Measurements from ENCODE around the gene PECR. TPM values are rescaled to one million over a fixed set of nuclear protein-coding genes. Genes with fewer than 3 reads are reported as not detected.

The PECR gene
- total and polyA plus RNA-seq, 12 donors: 5.3 to 22.2 (median 10.7) TPM

DNA sequence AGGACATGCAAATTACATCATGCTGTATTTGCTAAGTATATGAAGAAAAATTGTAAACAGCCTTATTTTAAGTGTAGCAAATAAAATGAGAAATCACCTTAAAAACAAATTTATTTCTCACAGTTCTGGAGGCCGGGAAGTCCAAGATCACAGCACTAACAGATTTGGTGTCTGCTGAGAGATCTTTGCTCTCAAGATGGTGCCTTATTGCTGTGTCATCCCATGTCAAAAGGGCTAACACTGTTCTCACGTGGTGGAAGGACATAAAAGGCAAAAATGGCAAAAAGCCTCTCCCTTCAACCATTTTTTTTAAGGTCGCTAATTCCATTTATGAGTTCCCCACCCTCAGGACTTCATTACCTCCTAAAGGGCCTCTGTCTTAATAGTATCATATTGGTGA lies 39.6 kb upstream of the PECR start:
- peaks cover 0 to 9% of the 10 kb centered on the region in 2 donors for H3K4me1 ChIP-seq (replicated peaks in 1 of 2)
- no peak overlapping the region for H3K4me3 ChIP-seq
- 84 to 90% (median 87%) methylated on average over 3 of the region's 3 CpGs for WGBS, 4 donors
- H3K9me3 ChIP-seq (replicated peaks in 1 of 3): no peaks in the 10 kb centered on the region
- no peak for TF ChIP-seq POLR2A (IDR thresholded peaks at IDR 0.05)
- TF ChIP-seq, protein P1, sequence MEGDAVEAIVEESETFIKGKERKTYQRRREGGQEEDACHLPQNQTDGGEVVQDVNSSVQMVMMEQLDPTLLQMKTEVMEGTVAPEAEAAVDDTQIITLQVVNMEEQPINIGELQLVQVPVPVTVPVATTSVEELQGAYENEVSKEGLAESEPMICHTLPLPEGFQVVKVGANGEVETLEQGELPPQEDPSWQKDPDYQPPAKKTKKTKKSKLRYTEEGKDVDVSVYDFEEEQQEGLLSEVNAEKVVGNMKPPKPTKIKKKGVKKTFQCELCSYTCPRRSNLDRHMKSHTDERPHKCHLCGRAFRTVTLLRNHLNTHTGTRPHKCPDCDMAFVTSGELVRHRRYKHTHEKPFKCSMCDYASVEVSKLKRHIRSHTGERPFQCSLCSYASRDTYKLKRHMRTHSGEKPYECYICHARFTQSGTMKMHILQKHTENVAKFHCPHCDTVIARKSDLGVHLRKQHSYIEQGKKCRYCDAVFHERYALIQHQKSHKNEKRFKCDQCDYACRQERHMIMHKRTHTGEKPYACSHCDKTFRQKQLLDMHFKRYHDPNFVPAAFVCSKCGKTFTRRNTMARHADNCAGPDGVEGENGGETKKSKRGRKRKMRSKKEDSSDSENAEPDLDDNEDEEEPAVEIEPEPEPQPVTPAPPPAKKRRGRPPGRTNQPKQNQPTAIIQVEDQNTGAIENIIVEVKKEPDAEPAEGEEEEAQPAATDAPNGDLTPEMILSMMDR (IDR thresholded peaks at IDR 0.05): no peak
- DNase-seq: no peak
- H3K27me3 ChIP-seq: no peaks in the 10 kb centered on the region
- peaks cover 0 to 89% of the 10 kb centered on the region in 2 donors for H3K36me3 ChIP-seq (replicated peaks in 1 of 2)
- intact Hi-C loops (cut with DNase I): no loop called here
- no peak overlapping the region for H3K27ac ChIP-seq

DNA sequence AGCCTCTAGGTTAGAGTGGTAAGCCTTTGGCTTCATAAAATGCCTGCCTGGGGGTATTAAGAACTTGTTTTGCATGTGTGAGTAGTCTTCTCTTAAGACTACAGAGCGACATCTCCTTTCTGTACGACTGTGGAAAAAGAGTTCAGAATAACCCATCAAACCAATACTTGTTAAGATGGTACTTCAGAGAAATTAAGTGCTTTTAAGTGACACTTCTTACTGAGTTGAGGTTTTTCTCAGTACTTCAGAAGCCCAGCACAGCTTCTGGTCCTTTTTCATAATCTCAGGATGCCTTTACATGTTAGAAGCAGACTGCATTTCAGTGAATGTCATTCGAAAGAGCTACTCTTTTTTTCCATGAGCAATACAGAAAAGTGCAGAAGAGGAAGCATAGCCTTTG lies 38.4 kb upstream of the PECR start:
- Histone ChIP-seq H3K27me3 (no peaks in the 10 kb centered on the region), H3K36me3 (replicated peaks in 1 of 2) (peaks cover 0 to 76% of the 10 kb centered on the region in 2 donors), H3K4me3 (no peak overlapping the region), H3K4me1 (replicated peaks in 1 of 2) (peaks cover 7 to 21% of the 10 kb centered on the region in 2 donors), H3K9me3 (replicated peaks in 1 of 3) (no peaks in the 10 kb centered on the region), H3K27ac (no peak overlapping the region)
- no peak for DNase-seq
- WGBS, 4 donors: 83 to 88% (median 87%) methylated on average over 3 of the region's 3 CpGs
- TF ChIP-seq POLR2A (IDR thresholded peaks at IDR 0.05): no peak
- TF ChIP-seq, protein P1 (IDR thresholded peaks at IDR 0.05): no peak
- intact Hi-C loops (cut with DNase I): loop anchor here in 1 of 2 donors (10.0 kb wide), 1 partner anchor 285 kb away; no protein-coding TSS in a partner anchor

DNA sequence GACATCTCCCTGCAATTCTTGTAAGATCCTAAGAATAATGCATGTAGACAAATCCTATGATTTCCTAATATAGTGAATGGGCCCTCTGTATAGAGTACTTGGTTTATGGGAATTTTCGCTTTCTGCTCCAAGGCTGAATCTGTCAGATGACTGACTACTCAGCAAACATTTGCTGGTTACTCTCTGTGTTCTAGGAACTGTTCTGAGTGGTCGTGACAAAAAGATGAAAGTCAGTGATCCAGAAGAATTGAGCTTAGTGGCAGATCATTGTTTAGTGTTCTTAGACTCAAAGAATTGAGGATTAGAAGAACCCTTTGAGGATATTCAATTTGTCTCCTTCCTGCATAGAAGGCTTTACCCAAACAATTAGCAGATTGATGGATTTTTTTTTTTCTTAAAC lies 37.5 kb upstream of the PECR start:
- peaks cover 0 to 69% of the 10 kb centered on the region in 2 donors for H3K36me3 ChIP-seq (replicated peaks in 1 of 2)

GRCh38 chr2:216118474-216118873 lies 36.9 kb upstream of the PECR start:
- no peak overlapping the region for H3K27ac ChIP-seq
- peaks cover 0 to 69% of the 10 kb centered on the region in 2 donors for H3K36me3 ChIP-seq (replicated peaks in 1 of 2)
- 80 to 100% (median 86%) methylated on average over 1 of the region's 1 CpG for WGBS, 4 donors
- H3K27me3 ChIP-seq: no peaks in the 10 kb centered on the region
- no peak for TF ChIP-seq POLR2A (IDR thresholded peaks at IDR 0.05)
- TF ChIP-seq, protein P1 (IDR thresholded peaks at IDR 0.05): no peak
- peaks cover 11 to 30% of the 10 kb centered on the region in 2 donors for H3K4me1 ChIP-seq (replicated peaks in 1 of 2)
- intact Hi-C loops (cut with DNase I): loop anchor here in 1 of 2 donors (10.0 kb wide), 1 partner anchor 286 kb away; no protein-coding TSS in a partner anchor
- DNase-seq: no peak
- no peak overlapping the region for H3K4me3 ChIP-seq
- H3K9me3 ChIP-seq (replicated peaks in 1 of 3): no peaks in the 10 kb centered on the region

More for the DNA sequence above, 37.5 kb upstream of the PECR start:
- Histone ChIP-seq H3K9me3 (replicated peaks in 1 of 3) (no peaks in the 10 kb centered on the region), H3K27ac (no peak overlapping the region), H3K4me1 (replicated peaks in 1 of 2) (peaks cover 10 to 25% of the 10 kb centered on the region in 2 donors), H3K27me3 (no peaks in the 10 kb centered on the region), H3K4me3 (no peak overlapping the region)
- TF ChIP-seq, protein P1 (IDR thresholded peaks at IDR 0.05): no peak
- WGBS, 4 donors: 55 to 81% (median 72%) methylated on average over 2 of the region's 2 CpGs
- intact Hi-C loops (cut with DNase I): loop anchor here in 1 of 2 donors (10.0 kb wide), 1 partner anchor 286 kb away; no protein-coding TSS in a partner anchor
- no peak for DNase-seq
